ENCODE data around the gene CFAP45.

CFAP45 gene

GRCh38 chr1:159923203-159924024 lies 23.4 kb upstream of the CFAP45 start:
- peak; percentile 90 for DNase-seq

- DNase-seq, result no peak
Measured at GRCh38 chr1:159922511-159923202, 22.7 kb upstream of the CFAP45 start.

- DNase-seq, result no peak
Measured at GRCh38 chr1:159921700-159922504, 21.9 kb upstream of the CFAP45 start.

DNA sequence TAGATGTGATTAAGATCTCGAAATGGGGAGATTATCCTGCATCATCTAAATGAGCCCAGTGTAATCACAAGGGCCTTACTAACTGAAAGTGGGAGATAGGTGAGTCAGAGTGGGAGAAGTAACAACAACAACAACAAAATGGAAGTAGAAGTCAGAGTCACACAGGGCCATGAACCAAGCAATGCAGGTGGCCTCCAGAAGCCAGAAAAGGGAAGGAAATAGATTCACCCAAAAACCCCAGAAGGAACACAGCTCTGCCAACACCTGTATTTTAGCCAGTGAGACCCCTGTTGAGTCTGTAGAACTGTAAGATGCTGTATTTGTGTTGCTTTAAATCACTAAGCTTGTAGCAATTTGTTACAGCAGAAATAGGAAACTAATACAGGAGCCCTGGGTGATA lies 21.3 kb upstream of the CFAP45 start:
- no peak for DNase-seq

GRCh38 chr1:159920651-159921050 lies 20.7 kb upstream of the CFAP45 start:
- no peak for DNase-seq

GRCh38 chr1:159920202-159920601 lies 20.2 kb upstream of the CFAP45 start:
- DNase-seq, result no peak

- no peak for DNase-seq
Measured at GRCh38 chr1:159919236-159919865, 19.4 kb upstream of the CFAP45 start.

DNA sequence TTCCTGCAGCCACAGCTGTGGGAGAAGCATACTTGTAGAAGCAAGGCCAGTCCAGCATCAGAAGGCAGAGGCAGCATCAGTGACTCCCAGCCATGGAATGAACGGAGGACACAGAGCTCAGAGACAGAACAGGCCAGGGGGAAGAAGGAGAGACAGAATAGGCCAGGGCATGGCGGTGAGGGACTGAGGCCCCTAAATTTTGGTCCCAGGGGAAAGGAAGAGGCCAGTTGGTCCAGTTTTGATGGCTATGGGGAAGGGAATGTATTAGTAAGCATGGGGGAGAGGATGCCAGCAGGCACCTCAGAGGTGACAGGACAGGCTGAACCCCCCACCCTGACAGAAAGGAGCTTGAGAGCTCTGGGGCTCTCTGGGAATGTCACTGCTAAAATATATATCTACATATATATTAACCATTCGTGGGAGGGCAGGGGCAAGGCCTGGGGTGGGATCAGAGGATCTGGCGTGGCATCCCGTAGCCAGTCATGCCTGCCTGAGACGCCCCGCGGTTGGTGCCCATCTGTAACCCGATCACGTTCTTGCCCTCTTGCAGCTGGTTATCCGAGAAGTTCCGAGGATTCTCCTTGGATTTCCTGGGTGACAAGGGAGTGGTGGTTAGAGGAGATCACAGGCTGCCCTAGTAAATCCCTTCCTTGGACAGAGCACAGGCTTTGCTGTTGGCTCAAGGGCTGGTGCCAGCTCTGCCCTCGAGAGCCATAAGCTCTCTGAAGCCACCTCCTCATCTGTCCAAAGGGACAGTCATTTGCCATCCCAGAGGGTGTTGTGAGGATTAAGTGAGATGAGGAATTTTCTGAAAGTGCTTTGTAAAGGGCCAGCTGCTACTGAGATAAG lies 18.6 kb upstream of the CFAP45 start:
- DNase-seq, result no peak

- no peak for DNase-seq
Measured at GRCh38 chr1:159917533-159918351, 17.8 kb upstream of the CFAP45 start.

GRCh38 chr1:159916242-159917051 lies 16.5 kb upstream of the CFAP45 start:
- no peak for DNase-seq

- DNase-seq, result no peak
Measured at GRCh38 chr1:159915571-159916241, 15.7 kb upstream of the CFAP45 start.

- no peak for DNase-seq
Measured at GRCh38 chr1:159914252-159915018, 14.5 kb upstream of the CFAP45 start.

GRCh38 chr1:159913451-159914192 lies 13.7 kb upstream of the CFAP45 start:
- no peak for DNase-seq

DNA sequence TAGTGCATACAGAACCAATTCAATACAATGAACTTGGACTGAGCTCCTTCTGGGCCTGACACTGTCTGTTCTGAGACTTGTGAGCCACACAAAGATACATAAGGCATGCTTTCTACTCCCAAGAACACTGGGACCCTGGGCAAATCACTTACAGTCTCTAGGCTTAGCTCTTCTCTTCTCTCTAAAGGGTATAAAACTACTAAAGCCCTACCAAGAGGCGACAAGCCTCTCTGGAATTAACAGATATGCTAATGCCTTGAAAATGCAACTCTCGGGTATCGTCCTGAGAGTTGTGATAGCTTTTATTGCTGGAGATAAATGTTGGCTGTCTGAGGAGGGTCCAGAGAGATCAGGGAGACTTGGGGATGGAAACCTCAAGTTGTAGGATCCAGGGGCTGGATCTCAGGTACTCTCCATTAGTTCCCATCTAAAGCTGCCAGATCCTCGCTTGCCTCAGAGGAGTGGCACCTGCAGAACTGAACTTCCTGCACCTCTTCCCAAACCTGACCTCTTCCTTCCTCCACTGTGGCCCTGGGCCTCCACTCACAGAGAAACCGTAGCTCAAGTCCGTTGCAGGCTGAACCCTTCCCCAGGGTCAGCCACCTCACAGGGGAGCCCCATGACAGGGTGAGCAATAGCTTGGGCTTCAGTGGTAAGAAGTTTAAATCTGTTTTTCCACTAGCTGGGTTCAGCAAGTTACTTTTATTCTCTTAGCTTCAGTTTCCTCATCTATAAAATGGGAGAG lies 11.5 kb upstream of the CFAP45 start:
- no peak for DNase-seq

GRCh38 chr1:159908031-159908940 lies 8.3 kb upstream of the CFAP45 start:
- DNase-seq, result no peak

- no peak for DNase-seq
Measured at GRCh38 chr1:159906960-159907359, 7.0 kb upstream of the CFAP45 start.
